ENCODE measurements around the gene FNBP1L.

DNA sequence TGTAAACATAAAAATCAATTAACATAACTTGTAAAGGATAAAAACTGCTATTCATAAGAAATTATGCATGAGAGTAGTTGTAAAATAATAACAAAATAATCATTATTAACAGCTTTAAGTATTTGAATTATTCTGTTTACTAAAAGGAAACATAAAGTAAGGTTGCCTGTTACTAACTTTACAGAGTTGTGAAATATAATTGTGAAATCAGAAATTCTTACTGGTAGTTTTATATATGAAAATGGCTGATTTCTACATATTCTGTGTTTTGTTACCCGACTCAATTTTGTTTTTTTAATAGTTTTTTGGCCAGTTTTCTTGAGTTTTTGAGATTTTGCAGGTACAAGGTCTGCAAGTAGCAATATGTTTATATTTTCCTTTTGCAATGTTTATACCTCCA, 27.8 kb downstream of the FNBP1L start:
- TF ChIP-seq YY1 (IDR thresholded peaks at IDR 0.05; ENCODE audit: low read depth) = no peak
- TF ChIP-seq USF1 (IDR thresholded peaks at IDR 0.05; ENCODE audit: borderline replicate concordance, low read depth) = no peak
- TF ChIP-seq, protein P1, sequence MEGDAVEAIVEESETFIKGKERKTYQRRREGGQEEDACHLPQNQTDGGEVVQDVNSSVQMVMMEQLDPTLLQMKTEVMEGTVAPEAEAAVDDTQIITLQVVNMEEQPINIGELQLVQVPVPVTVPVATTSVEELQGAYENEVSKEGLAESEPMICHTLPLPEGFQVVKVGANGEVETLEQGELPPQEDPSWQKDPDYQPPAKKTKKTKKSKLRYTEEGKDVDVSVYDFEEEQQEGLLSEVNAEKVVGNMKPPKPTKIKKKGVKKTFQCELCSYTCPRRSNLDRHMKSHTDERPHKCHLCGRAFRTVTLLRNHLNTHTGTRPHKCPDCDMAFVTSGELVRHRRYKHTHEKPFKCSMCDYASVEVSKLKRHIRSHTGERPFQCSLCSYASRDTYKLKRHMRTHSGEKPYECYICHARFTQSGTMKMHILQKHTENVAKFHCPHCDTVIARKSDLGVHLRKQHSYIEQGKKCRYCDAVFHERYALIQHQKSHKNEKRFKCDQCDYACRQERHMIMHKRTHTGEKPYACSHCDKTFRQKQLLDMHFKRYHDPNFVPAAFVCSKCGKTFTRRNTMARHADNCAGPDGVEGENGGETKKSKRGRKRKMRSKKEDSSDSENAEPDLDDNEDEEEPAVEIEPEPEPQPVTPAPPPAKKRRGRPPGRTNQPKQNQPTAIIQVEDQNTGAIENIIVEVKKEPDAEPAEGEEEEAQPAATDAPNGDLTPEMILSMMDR (IDR thresholded peaks at IDR 0.05) = no peak
- no peak for TF ChIP-seq FOXJ3 (CRISPR knock-in tag; IDR thresholded peaks at IDR 0.05)
- TF ChIP-seq EZH2phosphoT487 (IDR thresholded peaks at IDR 0.05; ENCODE audit: borderline replicate concordance, low read depth) = no peak
- no peak for TF ChIP-seq FOXM1 (IDR thresholded peaks at IDR 0.05; ENCODE audit: low read depth)
- TF ChIP-seq MXI1 (IDR thresholded peaks at IDR 0.05; ENCODE audit: low read depth, low read length) = no peak
- TF ChIP-seq, protein P2, sequence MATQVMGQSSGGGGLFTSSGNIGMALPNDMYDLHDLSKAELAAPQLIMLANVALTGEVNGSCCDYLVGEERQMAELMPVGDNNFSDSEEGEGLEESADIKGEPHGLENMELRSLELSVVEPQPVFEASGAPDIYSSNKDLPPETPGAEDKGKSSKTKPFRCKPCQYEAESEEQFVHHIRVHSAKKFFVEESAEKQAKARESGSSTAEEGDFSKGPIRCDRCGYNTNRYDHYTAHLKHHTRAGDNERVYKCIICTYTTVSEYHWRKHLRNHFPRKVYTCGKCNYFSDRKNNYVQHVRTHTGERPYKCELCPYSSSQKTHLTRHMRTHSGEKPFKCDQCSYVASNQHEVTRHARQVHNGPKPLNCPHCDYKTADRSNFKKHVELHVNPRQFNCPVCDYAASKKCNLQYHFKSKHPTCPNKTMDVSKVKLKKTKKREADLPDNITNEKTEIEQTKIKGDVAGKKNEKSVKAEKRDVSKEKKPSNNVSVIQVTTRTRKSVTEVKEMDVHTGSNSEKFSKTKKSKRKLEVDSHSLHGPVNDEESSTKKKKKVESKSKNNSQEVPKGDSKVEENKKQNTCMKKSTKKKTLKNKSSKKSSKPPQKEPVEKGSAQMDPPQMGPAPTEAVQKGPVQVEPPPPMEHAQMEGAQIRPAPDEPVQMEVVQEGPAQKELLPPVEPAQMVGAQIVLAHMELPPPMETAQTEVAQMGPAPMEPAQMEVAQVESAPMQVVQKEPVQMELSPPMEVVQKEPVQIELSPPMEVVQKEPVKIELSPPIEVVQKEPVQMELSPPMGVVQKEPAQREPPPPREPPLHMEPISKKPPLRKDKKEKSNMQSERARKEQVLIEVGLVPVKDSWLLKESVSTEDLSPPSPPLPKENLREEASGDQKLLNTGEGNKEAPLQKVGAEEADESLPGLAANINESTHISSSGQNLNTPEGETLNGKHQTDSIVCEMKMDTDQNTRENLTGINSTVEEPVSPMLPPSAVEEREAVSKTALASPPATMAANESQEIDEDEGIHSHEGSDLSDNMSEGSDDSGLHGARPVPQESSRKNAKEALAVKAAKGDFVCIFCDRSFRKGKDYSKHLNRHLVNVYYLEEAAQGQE (IDR thresholded peaks at IDR 0.05; ENCODE audit: low read depth, low read length) = no peak

Measured in SK-N-SH (cell line).